ENCODE data around the gene TMEM138.

TMEM138 gene

GRCh38 chr11:61342207-61342803 is 19.9 kb upstream of the TMEM138 start:
- no peak for DNase-seq

GRCh38 chr11:61343792-61344745 is 18.1 kb upstream of the TMEM138 start:
- DNase-seq = no peak

- DNase-seq = no peak
These were observed 17.0 kb upstream of the TMEM138 start for GRCh38 chr11:61345170-61345610.

- no peak for DNase-seq
These were observed 16.0 kb upstream of the TMEM138 start for GRCh38 chr11:61345954-61346843.

GRCh38 chr11:61347916-61348461 is 14.2 kb upstream of the TMEM138 start:
- DNase-seq = no peak

- no peak for DNase-seq
These were observed 12.9 kb upstream of the TMEM138 start for GRCh38 chr11:61349189-61349751.

GRCh38 chr11:61349916-61350315 is 12.3 kb upstream of the TMEM138 start:
- DNase-seq = no peak

GRCh38 chr11:61350336-61350735 is 11.8 kb upstream of the TMEM138 start:
- no peak for DNase-seq

GRCh38 chr11:61350803-61351202 is 11.4 kb upstream of the TMEM138 start:
- DNase-seq = no peak

- no peak for DNase-seq
These were observed 10.1 kb upstream of the TMEM138 start for GRCh38 chr11:61352038-61352437.

GRCh38 chr11:61353131-61354067 is 8.8 kb upstream of the TMEM138 start:
- DNase-seq = no peak

- no peak for DNase-seq
These were observed 8.0 kb upstream of the TMEM138 start for GRCh38 chr11:61354208-61354607.

- no peak for DNase-seq
These were observed 5.5 kb upstream of the TMEM138 start for GRCh38 chr11:61356706-61357105.

- no peak for DNase-seq
These were observed 4.8 kb upstream of the TMEM138 start for GRCh38 chr11:61357233-61357893.

GRCh38 chr11:61357894-61358239 is 4.3 kb upstream of the TMEM138 start:
- no peak for DNase-seq

- no peak for DNase-seq
These were observed 3.6 kb upstream of the TMEM138 start for GRCh38 chr11:61358566-61358965.

- no peak for DNase-seq
These were observed 2.7 kb upstream of the TMEM138 start for GRCh38 chr11:61359516-61359915.

GRCh38 chr11:61361237-61361740 is 885 bp upstream of the TMEM138 start:
- no peak for DNase-seq

GRCh38 chr11:61362542-61362875 is 335 bp downstream of the TMEM138 start:
- no peak for DNase-seq

GRCh38 chr11:61364012-61364675 is 2.0 kb downstream of the TMEM138 start:
- DNase-seq = no peak
